GM10266 (cell line): ENCODE data around the gene ALPG.

Experiments used
- DNase-seq: peaks from one replicate; pipeline ENCODE4 v3.0.0; 2012; ENCODE audit errors: extremely low spot score
- TF ChIP-seq, protein P1 (sequence below): IDR thresholded peaks from 2 replicates; pipeline ENCODE4 v1.5.1; 2012; ENCODE audit warnings: mild to moderate bottlenecking, low read depth; ENCODE audit not compliant: control insufficient read depth, insufficient read depth; ENCODE audit errors: missing control alignments

ALPG gene

DNA sequence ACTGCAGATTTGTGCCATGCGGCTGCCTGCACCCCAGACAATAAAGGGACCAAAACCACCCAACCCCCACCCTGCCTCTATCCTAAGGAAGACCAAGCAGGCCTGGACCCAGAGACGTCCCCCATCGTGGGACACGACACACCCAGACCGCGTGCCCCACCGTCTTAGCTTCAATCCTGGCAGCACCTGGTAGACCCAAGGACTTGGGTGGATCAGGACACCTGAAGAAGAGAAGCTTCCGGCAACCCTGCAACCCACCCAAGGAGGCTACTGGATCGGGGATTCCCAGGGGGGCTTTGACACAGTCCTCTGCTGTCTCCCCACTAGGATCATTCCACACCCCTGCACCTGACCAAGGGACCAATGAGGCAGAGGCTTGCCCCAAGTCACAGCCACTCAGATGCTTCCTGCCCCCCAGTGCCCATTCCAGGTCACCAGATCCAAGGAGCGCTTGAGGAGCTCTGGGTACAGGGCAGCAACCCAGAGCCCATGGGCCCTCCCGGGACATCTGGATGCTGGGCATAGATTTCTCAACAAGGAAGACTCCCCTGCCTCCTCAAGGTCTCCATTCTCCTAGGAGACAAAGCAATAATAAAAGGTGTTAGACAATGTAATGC lies 52.9 kb downstream of the ALPG start:
- no peak for DNase-seq
- TF ChIP-seq, protein P1, sequence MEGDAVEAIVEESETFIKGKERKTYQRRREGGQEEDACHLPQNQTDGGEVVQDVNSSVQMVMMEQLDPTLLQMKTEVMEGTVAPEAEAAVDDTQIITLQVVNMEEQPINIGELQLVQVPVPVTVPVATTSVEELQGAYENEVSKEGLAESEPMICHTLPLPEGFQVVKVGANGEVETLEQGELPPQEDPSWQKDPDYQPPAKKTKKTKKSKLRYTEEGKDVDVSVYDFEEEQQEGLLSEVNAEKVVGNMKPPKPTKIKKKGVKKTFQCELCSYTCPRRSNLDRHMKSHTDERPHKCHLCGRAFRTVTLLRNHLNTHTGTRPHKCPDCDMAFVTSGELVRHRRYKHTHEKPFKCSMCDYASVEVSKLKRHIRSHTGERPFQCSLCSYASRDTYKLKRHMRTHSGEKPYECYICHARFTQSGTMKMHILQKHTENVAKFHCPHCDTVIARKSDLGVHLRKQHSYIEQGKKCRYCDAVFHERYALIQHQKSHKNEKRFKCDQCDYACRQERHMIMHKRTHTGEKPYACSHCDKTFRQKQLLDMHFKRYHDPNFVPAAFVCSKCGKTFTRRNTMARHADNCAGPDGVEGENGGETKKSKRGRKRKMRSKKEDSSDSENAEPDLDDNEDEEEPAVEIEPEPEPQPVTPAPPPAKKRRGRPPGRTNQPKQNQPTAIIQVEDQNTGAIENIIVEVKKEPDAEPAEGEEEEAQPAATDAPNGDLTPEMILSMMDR: no peak

DNA sequence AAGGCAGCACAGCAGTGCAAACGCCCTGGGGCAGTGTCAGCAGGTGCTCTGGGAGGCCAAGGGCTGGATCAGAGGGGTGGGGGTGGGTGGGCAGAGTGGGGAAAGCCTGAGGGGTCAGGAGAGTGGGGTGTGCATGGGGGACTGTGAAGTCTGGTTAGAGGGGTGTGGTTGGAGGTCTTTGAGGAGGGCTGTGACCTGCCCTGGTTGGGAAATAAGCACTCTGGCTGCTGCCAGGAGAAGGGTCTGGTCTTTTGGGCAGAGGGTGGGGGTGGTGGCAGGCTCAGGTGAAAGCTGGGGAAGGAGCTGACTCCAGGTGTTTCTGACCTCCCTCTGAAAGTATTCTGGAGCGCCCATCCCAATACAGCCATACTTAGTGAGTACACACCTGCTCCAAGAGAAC lies 53.5 kb downstream of the ALPG start:
- no peak for DNase-seq
- TF ChIP-seq, protein P1: no peak
